Testis (tissue), 2 donors: ENCODE data around the gene PCCB.

ENCODE experiments used
- POLR2A ChIP-seq: fragments of 450-650 bp; IDR thresholded peaks from one replicate; pipeline ENCODE4 v1.6.1; 2017; ENCODE audit warnings: antibody characterized with exemption, mild to moderate bottlenecking, moderate library complexity
- TF ChIP-seq, protein P1 (sequence below), 3 experiments: fragments of 450-650 bp in 2 of 3; fragments of 200-600 bp in 1 of 3; sonication (generic) in 1 of 3; IDR thresholded peaks; one replicate each; pipeline ENCODE4 v1.5.1; 2016 to 2019; ENCODE audit warnings: antibody characterized with exemption in 3 of 3, mild to moderate bottlenecking in 2 of 3, moderate library complexity in 1 of 3

DNA sequence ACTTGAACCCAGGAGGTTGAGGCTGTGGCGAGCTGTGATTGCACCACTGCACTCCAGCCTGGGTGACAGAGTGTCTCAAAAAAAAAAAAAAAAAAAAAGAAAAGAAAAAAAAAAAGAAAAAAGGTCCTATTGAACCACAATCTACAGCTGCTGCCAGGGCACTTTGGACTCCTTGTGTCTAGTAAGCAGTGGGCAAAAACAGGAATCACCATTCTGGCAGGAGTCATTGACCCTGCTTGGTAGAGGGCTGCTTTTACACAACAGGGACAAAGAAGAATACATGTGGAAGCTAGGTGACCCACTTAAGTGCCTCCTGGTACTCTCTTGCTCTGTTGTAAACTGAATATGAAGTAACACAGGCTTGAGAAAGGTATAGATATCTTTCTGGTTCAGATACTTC, 14.6 kb upstream of the PCCB start:
- TF ChIP-seq, protein P1, sequence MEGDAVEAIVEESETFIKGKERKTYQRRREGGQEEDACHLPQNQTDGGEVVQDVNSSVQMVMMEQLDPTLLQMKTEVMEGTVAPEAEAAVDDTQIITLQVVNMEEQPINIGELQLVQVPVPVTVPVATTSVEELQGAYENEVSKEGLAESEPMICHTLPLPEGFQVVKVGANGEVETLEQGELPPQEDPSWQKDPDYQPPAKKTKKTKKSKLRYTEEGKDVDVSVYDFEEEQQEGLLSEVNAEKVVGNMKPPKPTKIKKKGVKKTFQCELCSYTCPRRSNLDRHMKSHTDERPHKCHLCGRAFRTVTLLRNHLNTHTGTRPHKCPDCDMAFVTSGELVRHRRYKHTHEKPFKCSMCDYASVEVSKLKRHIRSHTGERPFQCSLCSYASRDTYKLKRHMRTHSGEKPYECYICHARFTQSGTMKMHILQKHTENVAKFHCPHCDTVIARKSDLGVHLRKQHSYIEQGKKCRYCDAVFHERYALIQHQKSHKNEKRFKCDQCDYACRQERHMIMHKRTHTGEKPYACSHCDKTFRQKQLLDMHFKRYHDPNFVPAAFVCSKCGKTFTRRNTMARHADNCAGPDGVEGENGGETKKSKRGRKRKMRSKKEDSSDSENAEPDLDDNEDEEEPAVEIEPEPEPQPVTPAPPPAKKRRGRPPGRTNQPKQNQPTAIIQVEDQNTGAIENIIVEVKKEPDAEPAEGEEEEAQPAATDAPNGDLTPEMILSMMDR (IDR thresholded peaks at IDR 0.05): no peak
- TF ChIP-seq POLR2A: no peak
